Upper lobe of left lung (tissue), 6 donors: Measurements from ENCODE around the gene IVD. TPM values are rescaled to one million over a fixed set of nuclear protein-coding genes. Genes with fewer than 3 reads are reported as not detected.

Source experiments
- ATAC-seq, 2 donors: fragments of 200-7000 bp; cut with Tn5 transposase; one replicate each; pipeline ENCODE4 v1.9.1; 2022; ENCODE audit warnings: mild to moderate bottlenecking in 2 of 2, moderate library complexity in 2 of 2; ENCODE audit not compliant: low FRiP score in 2 of 2
- DNase-seq, 2 donors: peaks; one replicate each; pipeline ENCODE4 v3.0.0-alpha.2; 2019 to 2020
- H3K27ac ChIP-seq, 4 donors: fragments of 200-600 bp; sonication (generic); one replicate each; pipeline ENCODE4 v1.5.1; 2016 to 2019
- H3K27me3 ChIP-seq, 4 donors: fragments of 200-600 bp; sonication (generic); one replicate each; pipeline ENCODE4 v1.5.1; 2017 to 2019
- H3K36me3 ChIP-seq, 4 donors: fragments of 200-600 bp; sonication (generic); one replicate each; pipeline ENCODE4 v1.5.1; 2016 to 2019
- H3K4me1 ChIP-seq, 4 donors: fragments of 200-600 bp; sonication (generic); one replicate each; pipeline ENCODE4 v1.5.1; 2018 to 2019
- H3K4me3 ChIP-seq, 4 donors: fragments of 200-600 bp; sonication (generic); one replicate each; pipeline ENCODE4 v1.5.1; 2017 to 2019; ENCODE audit warnings: mild to moderate bottlenecking in 2 of 4, moderate library complexity in 1 of 4
- H3K9me3 ChIP-seq, 4 donors: fragments of 200-600 bp; sonication (generic); one replicate each; pipeline ENCODE4 v1.5.1; 2018 to 2019
- CTCF ChIP-seq, 6 experiments: fragments of 450-650 bp in 4 of 6; fragments of 200-600 bp in 2 of 6; sonication (generic) in 2 of 6; IDR thresholded peaks; one replicate each; pipeline ENCODE4 v1.5.1; 2016 to 2019; ENCODE audit warnings: antibody characterized with exemption in 6 of 6
- EP300 ChIP-seq, 4 donors: sonication (generic); formaldehyde crosslinking; IDR thresholded peaks; one replicate each; pipeline ENCODE4 v1.5.1; 2017; ENCODE audit warnings: antibody characterized with exemption in 4 of 4, control low read depth in 2 of 4
- POLR2A ChIP-seq, 4 donors: fragments of 450-650 bp; IDR thresholded peaks; one replicate each; pipeline ENCODE4 v1.5.1; 2016 to 2017; ENCODE audit warnings: antibody characterized with exemption in 4 of 4, mild to moderate bottlenecking in 2 of 4
- POLR2AphosphoS5 ChIP-seq, 2 donors: sonication (generic); formaldehyde crosslinking; IDR thresholded peaks; one replicate each; pipeline ENCODE4 v1.5.1; 2017; ENCODE audit warnings: antibody characterized with exemption in 2 of 2
- WGBS, 2 donors: methylation state at CpG; one replicate each; pipeline ENCODE4 v1.1.5; 2017 to 2018; 5-methylcytosine and 5-hydroxymethylcytosine counted together
- total RNA-seq, 6 donors: library from RNA; depleted of rRNA in 4 of 6; stranded (reverse); fragments of >200 nt in 4 of 6; gene quantifications; one replicate each; pipeline versions ENCODE4 v1.1.0 to v1.2.1, GENCODE V29; 2016 to 2021
- donor health status: DM: no; HTN: no; CAD: no; lungs with moderate emphysema.
- donor health status: DM: no; HTN: yes; CAD: no; lungs with severe emphysema.

Gene IVD
- total RNA-seq, 6 donors from 2014 or later: 68.1 to 112 (median 94.5) TPM

GRCh38 chr15:40424483-40425115, 19.0 kb downstream of the IVD start:
- Histone ChIP-seq H3K27me3 (no peaks in the 10 kb centered on the region), H3K9me3 (no peaks in the 10 kb centered on the region), H3K4me1 (peaks cover 9 to 20% (median 17%) of the 10 kb centered on the region in 4 donors), H3K36me3 (peaks cover 0 to 6% (median 0%) of the 10 kb centered on the region in 4 donors), H3K27ac (no peak overlapping the region), H3K4me3 (no peak overlapping the region)
- DNase-seq (no peak), ATAC-seq (no peak)
- 85 to 88% methylated on average over 5 to 6 of the region's 6 CpGs for WGBS, 2 donors
- TF ChIP-seq POLR2AphosphoS5 (IDR thresholded peaks at IDR 0.05) (no peak), CTCF (IDR thresholded peaks at IDR 0.05) (no peak), POLR2A (IDR thresholded peaks at IDR 0.05) (no peak), EP300 (IDR thresholded peaks at IDR 0.05) (no peak)

DNA sequence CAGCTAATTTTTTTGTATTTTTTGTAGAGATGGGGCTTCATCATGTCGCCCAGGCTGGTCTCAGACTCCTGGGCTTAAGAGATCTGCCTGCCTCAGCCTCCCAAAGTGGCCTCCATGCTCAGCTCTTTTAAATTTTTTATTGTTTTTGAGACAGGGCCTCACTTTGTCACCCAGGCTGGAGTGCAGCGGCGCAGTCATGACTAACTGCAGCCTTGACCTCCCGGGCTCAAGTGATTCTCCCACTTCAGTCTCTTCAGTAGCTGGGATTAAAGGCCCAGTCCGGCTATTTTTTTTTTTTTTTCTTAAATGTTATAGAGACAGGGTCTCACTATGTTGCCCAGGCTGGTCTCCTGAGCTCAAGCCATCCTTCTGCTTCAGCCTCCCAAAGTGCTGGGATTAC, 20.1 kb downstream of the IVD start:
- ATAC-seq: no peak
- TF ChIP-seq POLR2A (IDR thresholded peaks at IDR 0.05) (no peak), EP300 (IDR thresholded peaks at IDR 0.05) (no peak), POLR2AphosphoS5 (IDR thresholded peaks at IDR 0.05) (no peak), CTCF (IDR thresholded peaks at IDR 0.05) (no peak)

GRCh38 chr15:40427188-40427587, 21.6 kb downstream of the IVD start:
- no peaks in the 10 kb centered on the region for H3K9me3 ChIP-seq
- WGBS, 2 donors: 89 to 97% methylated on average over 7 to 8 of the region's 9 CpGs
- H3K4me3 ChIP-seq: no peak overlapping the region
- ATAC-seq (no peak), DNase-seq (no peak)
- H3K27me3 ChIP-seq: no peaks in the 10 kb centered on the region
- no peak overlapping the region for H3K27ac ChIP-seq
- H3K4me1 ChIP-seq: peaks cover 0 to under 1% (median 0%) of the 10 kb centered on the region in 4 donors
- H3K36me3 ChIP-seq: peaks cover 0 to 6% (median 0%) of the 10 kb centered on the region in 4 donors
- no peak for TF ChIP-seq EP300 (IDR thresholded peaks at IDR 0.05)
- no peak for TF ChIP-seq POLR2AphosphoS5 (IDR thresholded peaks at IDR 0.05)
- TF ChIP-seq CTCF (IDR thresholded peaks at IDR 0.05): no peak
- TF ChIP-seq POLR2A (IDR thresholded peaks at IDR 0.05): no peak

More for the DNA sequence above, 20.1 kb downstream of the IVD start:
- Histone ChIP-seq H3K36me3 (peaks cover 0 to 6% (median 0%) of the 10 kb centered on the region in 4 donors), H3K9me3 (no peaks in the 10 kb centered on the region), H3K27ac (no peak overlapping the region), H3K27me3 (no peaks in the 10 kb centered on the region), H3K4me3 (no peak overlapping the region), H3K4me1 (peaks cover 9 to 16% (median 14%) of the 10 kb centered on the region in 4 donors)
- 95 to 99% methylated on average over 5 of the region's 5 CpGs for WGBS, 2 donors
- no peak for DNase-seq

DNA sequence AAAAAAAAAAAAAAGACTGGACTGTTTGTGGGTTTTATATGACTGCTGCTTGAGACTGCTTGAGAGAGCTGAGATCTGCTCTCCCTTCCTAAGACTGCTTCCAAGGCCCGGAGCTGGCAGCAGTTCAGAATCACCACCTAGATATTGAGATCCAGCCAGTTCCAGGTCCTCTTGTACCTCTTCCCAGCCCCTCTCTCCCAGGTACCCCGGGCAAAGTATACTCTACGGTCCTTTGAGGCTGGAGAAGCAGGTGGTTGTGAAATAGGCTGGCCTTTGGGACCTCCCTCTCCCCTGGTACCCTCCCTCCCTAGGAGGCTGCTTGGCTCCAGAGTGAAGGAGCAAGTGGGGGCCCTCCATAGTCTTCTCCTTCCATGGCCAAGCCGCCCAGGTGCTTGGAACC, 22.6 kb downstream of the IVD start:
- Histone ChIP-seq H3K27ac (no peak overlapping the region), H3K36me3 (peaks cover 0 to 6% (median 0%) of the 10 kb centered on the region in 4 donors), H3K27me3 (no peaks in the 10 kb centered on the region), H3K9me3 (no peaks in the 10 kb centered on the region), H3K4me3 (no peak overlapping the region), H3K4me1 (no peaks in the 10 kb centered on the region)
- WGBS, 2 donors: 65 to 83% methylated on average over 4 of the region's 4 CpGs
- TF ChIP-seq POLR2A (IDR thresholded peaks at IDR 0.05): no peak
- no peak for TF ChIP-seq CTCF (IDR thresholded peaks at IDR 0.05)
- TF ChIP-seq EP300 (IDR thresholded peaks at IDR 0.05): no peak
- TF ChIP-seq POLR2AphosphoS5 (IDR thresholded peaks at IDR 0.05): no peak
- no peak for ATAC-seq
- peak in 1 of 2 donors; percentile 43 for DNase-seq
